HG03460 (cell line): Measurements from ENCODE around the gene RICTOR.

Experiments used
- ATAC-seq: cut with Tn5 transposase; IDR thresholded peaks from one replicate; pipeline ENCODE4 v1.9.1; 2021; ENCODE audit not compliant: unreplicated experiment

Gene RICTOR

GRCh38 chr5:39074017-39074814, at the start of gene RICTOR:
RICTOR (minus strand) TSS chr5:39074399; CDS start chr5:39074377, 22 bp downstream.
- ATAC-seq, result peak; percentile 66

- no peak for ATAC-seq
Measured at GRCh38 chr5:39121922-39122321, 47.7 kb upstream of the RICTOR start.

GRCh38 chr5:39121315-39121714, 47.1 kb upstream of the RICTOR start:
- ATAC-seq, result no peak

GRCh38 chr5:39120052-39120420, 45.8 kb upstream of the RICTOR start:
- no peak for ATAC-seq

GRCh38 chr5:39119404-39120051, 45.3 kb upstream of the RICTOR start:
- no peak for ATAC-seq

- no peak for ATAC-seq
Measured at GRCh38 chr5:39118638-39119037, 44.4 kb upstream of the RICTOR start.

- no peak for ATAC-seq
Measured at GRCh38 chr5:39117401-39117800, 43.2 kb upstream of the RICTOR start.

GRCh38 chr5:39116344-39117170, 42.4 kb upstream of the RICTOR start:
- ATAC-seq, result no peak

- ATAC-seq, result no peak
Measured at GRCh38 chr5:39115644-39116343, 41.6 kb upstream of the RICTOR start.

- ATAC-seq, result no peak
Measured at GRCh38 chr5:39114155-39114554, 40.0 kb upstream of the RICTOR start.

GRCh38 chr5:39113354-39113953, 39.3 kb upstream of the RICTOR start:
- ATAC-seq, result no peak

GRCh38 chr5:39109606-39110005, 35.4 kb upstream of the RICTOR start:
- no peak for ATAC-seq

- ATAC-seq, result no peak
Measured at GRCh38 chr5:39108987-39109386, 34.8 kb upstream of the RICTOR start.

- ATAC-seq, result no peak
Measured at GRCh38 chr5:39107350-39107749, 33.2 kb upstream of the RICTOR start.

GRCh38 chr5:39106322-39106721, 32.1 kb upstream of the RICTOR start:
- ATAC-seq, result no peak

- no peak for ATAC-seq
Measured at GRCh38 chr5:39104221-39104620, 30.0 kb upstream of the RICTOR start.

GRCh38 chr5:39102684-39103155, 28.5 kb upstream of the RICTOR start:
- no peak for ATAC-seq

GRCh38 chr5:39100851-39101396, 26.7 kb upstream of the RICTOR start:
- no peak for ATAC-seq

GRCh38 chr5:39100301-39100850, 26.2 kb upstream of the RICTOR start:
- no peak for ATAC-seq

GRCh38 chr5:39099831-39100230, 25.6 kb upstream of the RICTOR start:
- no peak for ATAC-seq
